Measurements from ENCODE around the gene TTC23.

TTC23 gene

GRCh38 chr15:99247062-99247461 lies 2.3 kb downstream of the TTC23 start:
- TF ChIP-seq, protein P1, sequence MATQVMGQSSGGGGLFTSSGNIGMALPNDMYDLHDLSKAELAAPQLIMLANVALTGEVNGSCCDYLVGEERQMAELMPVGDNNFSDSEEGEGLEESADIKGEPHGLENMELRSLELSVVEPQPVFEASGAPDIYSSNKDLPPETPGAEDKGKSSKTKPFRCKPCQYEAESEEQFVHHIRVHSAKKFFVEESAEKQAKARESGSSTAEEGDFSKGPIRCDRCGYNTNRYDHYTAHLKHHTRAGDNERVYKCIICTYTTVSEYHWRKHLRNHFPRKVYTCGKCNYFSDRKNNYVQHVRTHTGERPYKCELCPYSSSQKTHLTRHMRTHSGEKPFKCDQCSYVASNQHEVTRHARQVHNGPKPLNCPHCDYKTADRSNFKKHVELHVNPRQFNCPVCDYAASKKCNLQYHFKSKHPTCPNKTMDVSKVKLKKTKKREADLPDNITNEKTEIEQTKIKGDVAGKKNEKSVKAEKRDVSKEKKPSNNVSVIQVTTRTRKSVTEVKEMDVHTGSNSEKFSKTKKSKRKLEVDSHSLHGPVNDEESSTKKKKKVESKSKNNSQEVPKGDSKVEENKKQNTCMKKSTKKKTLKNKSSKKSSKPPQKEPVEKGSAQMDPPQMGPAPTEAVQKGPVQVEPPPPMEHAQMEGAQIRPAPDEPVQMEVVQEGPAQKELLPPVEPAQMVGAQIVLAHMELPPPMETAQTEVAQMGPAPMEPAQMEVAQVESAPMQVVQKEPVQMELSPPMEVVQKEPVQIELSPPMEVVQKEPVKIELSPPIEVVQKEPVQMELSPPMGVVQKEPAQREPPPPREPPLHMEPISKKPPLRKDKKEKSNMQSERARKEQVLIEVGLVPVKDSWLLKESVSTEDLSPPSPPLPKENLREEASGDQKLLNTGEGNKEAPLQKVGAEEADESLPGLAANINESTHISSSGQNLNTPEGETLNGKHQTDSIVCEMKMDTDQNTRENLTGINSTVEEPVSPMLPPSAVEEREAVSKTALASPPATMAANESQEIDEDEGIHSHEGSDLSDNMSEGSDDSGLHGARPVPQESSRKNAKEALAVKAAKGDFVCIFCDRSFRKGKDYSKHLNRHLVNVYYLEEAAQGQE (IDR thresholded peaks at IDR 0.05; ENCODE audit: insufficient read depth in 1 of 2, low read depth in 2 of 2, low read length in 2 of 2), result no peak
- no peak for TF ChIP-seq POLR2AphosphoS5 (IDR thresholded peaks at IDR 0.05; ENCODE audit: low read depth, low read length)
- no peak for TF ChIP-seq SIN3A (IDR thresholded peaks at IDR 0.05; ENCODE audit: borderline replicate concordance, insufficient read depth, low read length)
- no peak for TF ChIP-seq TAF1 (IDR thresholded peaks at IDR 0.05; ENCODE audit: borderline replicate concordance, insufficient read depth, low read length)
- TF ChIP-seq FOXP2 (optimal IDR thresholded peaks at IDR 0.05; ENCODE audit: borderline replicate concordance, extremely low read depth, extremely low read length, insufficient read depth), result no peak

DNA sequence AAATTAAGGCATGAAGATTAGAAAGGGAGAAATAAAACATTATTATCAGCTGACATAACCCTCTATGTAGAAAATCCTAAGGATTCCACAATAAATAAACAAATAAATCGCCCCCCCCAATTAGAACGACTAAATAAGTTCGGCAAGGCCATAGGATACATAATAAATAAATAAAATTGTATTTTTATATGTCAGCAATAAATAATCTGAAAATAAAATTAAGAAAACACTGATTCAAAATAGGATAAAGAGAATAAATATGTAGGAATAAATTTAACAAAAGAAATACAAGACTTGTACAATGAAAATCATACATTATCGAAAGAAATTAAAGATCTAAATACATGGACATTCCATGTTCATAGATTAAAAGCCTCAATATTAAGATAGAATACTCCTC lies 5.1 kb downstream of the TTC23 start:
- no peak for TF ChIP-seq POLR2AphosphoS5 (IDR thresholded peaks at IDR 0.05; ENCODE audit: low read depth, low read length)
- TF ChIP-seq SIN3A (IDR thresholded peaks at IDR 0.05; ENCODE audit: borderline replicate concordance, insufficient read depth, low read length), result no peak
- TF ChIP-seq FOXP2 (optimal IDR thresholded peaks at IDR 0.05; ENCODE audit: borderline replicate concordance, extremely low read depth, extremely low read length, insufficient read depth), result no peak
- TF ChIP-seq TAF1 (IDR thresholded peaks at IDR 0.05; ENCODE audit: borderline replicate concordance, insufficient read depth, low read length), result no peak
- TF ChIP-seq, protein P1 (IDR thresholded peaks at IDR 0.05; ENCODE audit: insufficient read depth in 1 of 2, low read depth in 2 of 2, low read length in 2 of 2), result no peak

DNA sequence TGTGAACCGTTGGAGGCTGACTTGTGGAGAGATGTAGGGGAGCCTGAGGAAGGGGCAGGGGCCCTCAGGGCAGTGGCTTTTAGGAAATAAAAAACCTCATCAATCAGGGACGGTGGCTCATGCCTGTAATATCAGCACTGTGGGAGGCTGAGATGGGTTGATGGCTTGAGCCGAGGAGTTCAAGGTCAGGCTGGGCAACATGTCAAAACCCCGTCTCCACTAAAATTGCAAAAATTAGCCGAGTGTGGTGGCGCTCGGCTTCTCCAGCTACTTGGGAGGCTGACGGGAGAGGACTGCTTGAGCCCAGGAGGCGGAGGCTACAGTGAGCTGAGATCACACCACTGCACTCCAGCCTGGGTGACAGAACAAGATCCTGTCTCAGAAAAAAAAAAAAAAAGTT lies 7.6 kb downstream of the TTC23 start:
- TF ChIP-seq TAF1 (IDR thresholded peaks at IDR 0.05; ENCODE audit: borderline replicate concordance, insufficient read depth, low read length) (no peak), SIN3A (IDR thresholded peaks at IDR 0.05; ENCODE audit: borderline replicate concordance, insufficient read depth, low read length) (no peak), POLR2AphosphoS5 (IDR thresholded peaks at IDR 0.05; ENCODE audit: low read depth, low read length) (no peak), FOXP2 (optimal IDR thresholded peaks at IDR 0.05; ENCODE audit: borderline replicate concordance, extremely low read depth, extremely low read length, insufficient read depth) (no peak)
- TF ChIP-seq, protein P1 (IDR thresholded peaks at IDR 0.05; ENCODE audit: insufficient read depth in 1 of 2, low read depth in 2 of 2, low read length in 2 of 2), result no peak

- TF ChIP-seq, protein P1 (IDR thresholded peaks at IDR 0.05; ENCODE audit: insufficient read depth in 1 of 2, low read depth in 2 of 2, low read length in 2 of 2), result no peak
- no peak for TF ChIP-seq SIN3A (IDR thresholded peaks at IDR 0.05; ENCODE audit: borderline replicate concordance, insufficient read depth, low read length)
- no peak for TF ChIP-seq POLR2AphosphoS5 (IDR thresholded peaks at IDR 0.05; ENCODE audit: low read depth, low read length)
- no peak for TF ChIP-seq FOXP2 (optimal IDR thresholded peaks at IDR 0.05; ENCODE audit: borderline replicate concordance, extremely low read depth, extremely low read length, insufficient read depth)
- no peak for TF ChIP-seq TAF1 (IDR thresholded peaks at IDR 0.05; ENCODE audit: borderline replicate concordance, insufficient read depth, low read length)
Measured at GRCh38 chr15:99239545-99240198, 9.7 kb downstream of the TTC23 start.

All from PFSK-1 (cell line).